Panc1 (cell line): ENCODE measurements around the gene DNAJC12.

Source experiments
- POLR2AphosphoS5 ChIP-seq: IDR thresholded peaks from 2 replicates; pipeline ENCODE4 v1.6.1; 2012; ENCODE audit warnings: mild to moderate bottlenecking, low read depth, low read length, moderate library complexity
- SIN3A ChIP-seq: IDR thresholded peaks from 2 replicates; pipeline ENCODE4 v1.6.1; 2012; ENCODE audit warnings: low read depth, mild to moderate bottlenecking, low read length, moderate library complexity, borderline replicate concordance; ENCODE audit not compliant: insufficient read depth
- TCF7L2 ChIP-seq: IDR thresholded peaks from 2 replicates; pipeline ENCODE4 v1.6.1; 2011; ENCODE audit warnings: mild to moderate bottlenecking, low read depth, low read length, inconsistent platforms
- TF ChIP-seq, protein P1 (sequence below): fragments of 450-650 bp; IDR thresholded peaks from 2 replicates; pipeline ENCODE4 v1.5.1; 2017; ENCODE audit warnings: mild to moderate bottlenecking
- TF ChIP-seq, protein P2 (sequence below), 2 experiments: IDR thresholded peaks; 2 replicates each; pipeline ENCODE4 v1.6.1; 2011 to 2012; ENCODE audit warnings: low read depth in 2 of 2, control low read depth in 1 of 2, low read length in 1 of 2, mild to moderate bottlenecking in 1 of 2, moderate library complexity in 1 of 2; ENCODE audit not compliant: insufficient read depth in 1 of 2

GRCh38 chr10:67839951-67840350 lies 2.0 kb upstream of the DNAJC12 start:
- TF ChIP-seq, protein P1, sequence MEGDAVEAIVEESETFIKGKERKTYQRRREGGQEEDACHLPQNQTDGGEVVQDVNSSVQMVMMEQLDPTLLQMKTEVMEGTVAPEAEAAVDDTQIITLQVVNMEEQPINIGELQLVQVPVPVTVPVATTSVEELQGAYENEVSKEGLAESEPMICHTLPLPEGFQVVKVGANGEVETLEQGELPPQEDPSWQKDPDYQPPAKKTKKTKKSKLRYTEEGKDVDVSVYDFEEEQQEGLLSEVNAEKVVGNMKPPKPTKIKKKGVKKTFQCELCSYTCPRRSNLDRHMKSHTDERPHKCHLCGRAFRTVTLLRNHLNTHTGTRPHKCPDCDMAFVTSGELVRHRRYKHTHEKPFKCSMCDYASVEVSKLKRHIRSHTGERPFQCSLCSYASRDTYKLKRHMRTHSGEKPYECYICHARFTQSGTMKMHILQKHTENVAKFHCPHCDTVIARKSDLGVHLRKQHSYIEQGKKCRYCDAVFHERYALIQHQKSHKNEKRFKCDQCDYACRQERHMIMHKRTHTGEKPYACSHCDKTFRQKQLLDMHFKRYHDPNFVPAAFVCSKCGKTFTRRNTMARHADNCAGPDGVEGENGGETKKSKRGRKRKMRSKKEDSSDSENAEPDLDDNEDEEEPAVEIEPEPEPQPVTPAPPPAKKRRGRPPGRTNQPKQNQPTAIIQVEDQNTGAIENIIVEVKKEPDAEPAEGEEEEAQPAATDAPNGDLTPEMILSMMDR: no peak
- TF ChIP-seq, protein P2, sequence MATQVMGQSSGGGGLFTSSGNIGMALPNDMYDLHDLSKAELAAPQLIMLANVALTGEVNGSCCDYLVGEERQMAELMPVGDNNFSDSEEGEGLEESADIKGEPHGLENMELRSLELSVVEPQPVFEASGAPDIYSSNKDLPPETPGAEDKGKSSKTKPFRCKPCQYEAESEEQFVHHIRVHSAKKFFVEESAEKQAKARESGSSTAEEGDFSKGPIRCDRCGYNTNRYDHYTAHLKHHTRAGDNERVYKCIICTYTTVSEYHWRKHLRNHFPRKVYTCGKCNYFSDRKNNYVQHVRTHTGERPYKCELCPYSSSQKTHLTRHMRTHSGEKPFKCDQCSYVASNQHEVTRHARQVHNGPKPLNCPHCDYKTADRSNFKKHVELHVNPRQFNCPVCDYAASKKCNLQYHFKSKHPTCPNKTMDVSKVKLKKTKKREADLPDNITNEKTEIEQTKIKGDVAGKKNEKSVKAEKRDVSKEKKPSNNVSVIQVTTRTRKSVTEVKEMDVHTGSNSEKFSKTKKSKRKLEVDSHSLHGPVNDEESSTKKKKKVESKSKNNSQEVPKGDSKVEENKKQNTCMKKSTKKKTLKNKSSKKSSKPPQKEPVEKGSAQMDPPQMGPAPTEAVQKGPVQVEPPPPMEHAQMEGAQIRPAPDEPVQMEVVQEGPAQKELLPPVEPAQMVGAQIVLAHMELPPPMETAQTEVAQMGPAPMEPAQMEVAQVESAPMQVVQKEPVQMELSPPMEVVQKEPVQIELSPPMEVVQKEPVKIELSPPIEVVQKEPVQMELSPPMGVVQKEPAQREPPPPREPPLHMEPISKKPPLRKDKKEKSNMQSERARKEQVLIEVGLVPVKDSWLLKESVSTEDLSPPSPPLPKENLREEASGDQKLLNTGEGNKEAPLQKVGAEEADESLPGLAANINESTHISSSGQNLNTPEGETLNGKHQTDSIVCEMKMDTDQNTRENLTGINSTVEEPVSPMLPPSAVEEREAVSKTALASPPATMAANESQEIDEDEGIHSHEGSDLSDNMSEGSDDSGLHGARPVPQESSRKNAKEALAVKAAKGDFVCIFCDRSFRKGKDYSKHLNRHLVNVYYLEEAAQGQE (IDR thresholded peaks at IDR 0.05; ENCODE audit: insufficient read depth in 1 of 2, low read depth in 2 of 2, low read length in 1 of 2): no peak
- TF ChIP-seq POLR2AphosphoS5 (no peak), SIN3A (no peak), TCF7L2 (no peak)
